Epithelial cell of esophagus (primary cell): ENCODE measurements around the gene CYP3A5.

Source experiments
- DNase-seq: peaks from one replicate; pipeline ENCODE4 v3.0.0; 2010; ENCODE audit warnings: low read depth
- H3K4me3 ChIP-seq: 2 replicates; pipeline ENCODE4 v1.5.1; 2011; ENCODE audit warnings: mild to moderate bottlenecking, low read length, control low read depth
- TF ChIP-seq, protein P1 (sequence below): IDR thresholded peaks from 2 replicates; pipeline ENCODE4 v1.5.1; 2011; ENCODE audit warnings: low read depth, mild to moderate bottlenecking, low read length, control low read depth, inconsistent platforms; ENCODE audit not compliant: insufficient read depth; ENCODE audit errors: missing control alignments

CYP3A5 gene

GRCh38 chr7:99629643-99630042, 50.2 kb downstream of the CYP3A5 start:
- TF ChIP-seq, protein P1, sequence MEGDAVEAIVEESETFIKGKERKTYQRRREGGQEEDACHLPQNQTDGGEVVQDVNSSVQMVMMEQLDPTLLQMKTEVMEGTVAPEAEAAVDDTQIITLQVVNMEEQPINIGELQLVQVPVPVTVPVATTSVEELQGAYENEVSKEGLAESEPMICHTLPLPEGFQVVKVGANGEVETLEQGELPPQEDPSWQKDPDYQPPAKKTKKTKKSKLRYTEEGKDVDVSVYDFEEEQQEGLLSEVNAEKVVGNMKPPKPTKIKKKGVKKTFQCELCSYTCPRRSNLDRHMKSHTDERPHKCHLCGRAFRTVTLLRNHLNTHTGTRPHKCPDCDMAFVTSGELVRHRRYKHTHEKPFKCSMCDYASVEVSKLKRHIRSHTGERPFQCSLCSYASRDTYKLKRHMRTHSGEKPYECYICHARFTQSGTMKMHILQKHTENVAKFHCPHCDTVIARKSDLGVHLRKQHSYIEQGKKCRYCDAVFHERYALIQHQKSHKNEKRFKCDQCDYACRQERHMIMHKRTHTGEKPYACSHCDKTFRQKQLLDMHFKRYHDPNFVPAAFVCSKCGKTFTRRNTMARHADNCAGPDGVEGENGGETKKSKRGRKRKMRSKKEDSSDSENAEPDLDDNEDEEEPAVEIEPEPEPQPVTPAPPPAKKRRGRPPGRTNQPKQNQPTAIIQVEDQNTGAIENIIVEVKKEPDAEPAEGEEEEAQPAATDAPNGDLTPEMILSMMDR: no peak
- no peak for DNase-seq
- H3K4me3 ChIP-seq: no peak overlapping the region

GRCh38 chr7:99628471-99629465, 51.0 kb downstream of the CYP3A5 start:
- no peak overlapping the region for H3K4me3 ChIP-seq
- DNase-seq: no peak
- TF ChIP-seq, protein P1: no peak

- TF ChIP-seq, protein P1: no peak
- DNase-seq: no peak
- H3K4me3 ChIP-seq: no peak overlapping the region
Measured at GRCh38 chr7:99627513-99627912, 52.3 kb downstream of the CYP3A5 start.

GRCh38 chr7:99626661-99627060, 53.1 kb downstream of the CYP3A5 start:
- DNase-seq: no peak
- no peak overlapping the region for H3K4me3 ChIP-seq
- TF ChIP-seq, protein P1: no peak

GRCh38 chr7:99625961-99626360, 53.8 kb downstream of the CYP3A5 start:
- TF ChIP-seq, protein P1: no peak
- no peak for DNase-seq
- no peak overlapping the region for H3K4me3 ChIP-seq

DNA sequence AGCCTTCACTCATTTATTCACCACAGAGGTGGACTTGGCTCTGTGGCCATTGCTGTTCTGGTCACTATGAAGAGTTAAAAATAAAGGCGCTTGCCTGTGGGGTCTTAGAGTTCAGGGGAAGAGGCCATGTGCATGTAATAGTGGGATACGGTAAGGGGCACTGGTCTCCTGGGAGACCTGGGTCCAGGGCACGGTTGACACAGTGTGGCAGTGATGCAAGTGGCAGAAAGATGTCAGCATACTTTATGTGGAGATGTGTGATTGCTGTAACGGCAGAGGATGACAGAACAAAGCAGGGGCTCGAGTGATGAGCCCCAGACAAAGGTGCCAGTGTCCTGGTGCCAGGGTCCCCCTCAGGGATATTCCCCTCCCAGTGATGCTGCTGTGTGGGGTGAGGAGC, 54.5 kb downstream of the CYP3A5 start:
- no peak for DNase-seq
- H3K4me3 ChIP-seq: no peak overlapping the region
- TF ChIP-seq, protein P1: no peak
